H1 (cell line): Measurements from ENCODE around the gene MLLT6. TPM values are rescaled to one million over a fixed set of nuclear protein-coding genes. Genes with fewer than 3 reads are reported as not detected.
"Not testable (repeated sequence)": the region's sequence is repeated elsewhere in the genome, so short reads cannot be mapped to it uniquely, and the experiment has no call there.

Experiments
- CTCF ChIA-PET: fragments of 300-600 bp; sonication (Branson Sonifier 250); formaldehyde crosslinking; loops from one replicate; lab custom pipeline; 2021; ENCODE audit not compliant: partially characterized antibody; lab: Charles Lee
- POLR2A ChIA-PET: fragments of 300-600 bp; sonication (Branson Sonifier 250); formaldehyde crosslinking; loops from one replicate; lab custom pipeline; 2021; ENCODE audit warnings: inconsistent platforms; ENCODE audit not compliant: partially characterized antibody; lab: Charles Lee
- DNase-seq, 2 experiments: peaks; one replicate each; pipeline versions ENCODE4 v3.0.0 to v3.0.0-alpha.2; 2010 to 2022; ENCODE audit warnings: low spot score in 2 of 2, low read depth in 1 of 2, mixed read lengths in 1 of 2
- FAIRE-seq: peaks from 2 replicates; lab custom pipeline; 2011; peaks lifted over from hg19 to GRCh38; lab: Jason Lieb, UNC
- H2AFZ ChIP-seq: 2 replicates; pipeline ENCODE4 v1.8.1; 2012; ENCODE audit warnings: low read length, inconsistent platforms
- H2AK5ac ChIP-seq: 2 replicates; pipeline ENCODE4 v1.6.1; 2013; ENCODE audit warnings: low read depth, low read length
- H2BK120ac ChIP-seq: replicated peaks from 2 replicates; pipeline ENCODE3; 2013; ENCODE audit warnings: low read depth, low read length, inconsistent platforms
- H2BK12ac ChIP-seq: 2 replicates; pipeline ENCODE4 v1.6.1; 2013; ENCODE audit warnings: low read depth, low read length
- H2BK15ac ChIP-seq: 2 replicates; pipeline ENCODE4 v1.6.1; 2013; ENCODE audit warnings: low read length
- H2BK20ac ChIP-seq: 2 replicates; pipeline ENCODE4 v1.6.1; 2013; ENCODE audit warnings: low read length
- H2BK5ac ChIP-seq: 2 replicates; pipeline ENCODE4 v1.6.1; 2013; ENCODE audit warnings: low read depth, low read length
- H3K14ac ChIP-seq: 2 replicates; pipeline ENCODE4 v1.6.1; 2013; ENCODE audit warnings: inconsistent platforms; ENCODE audit not compliant: insufficient read length
- H3K18ac ChIP-seq: 2 replicates; pipeline ENCODE4 v1.6.1; 2013; ENCODE audit warnings: low read length; ENCODE audit errors: extremely low read depth
- H3K23ac ChIP-seq: 2 replicates; pipeline ENCODE4 v1.6.1; 2013; ENCODE audit warnings: inconsistent platforms; ENCODE audit not compliant: insufficient read length
- H3K23me2 ChIP-seq: 2 replicates; pipeline ENCODE4 v1.6.1; 2013; ENCODE audit warnings: low read depth, low read length
- H3K27ac ChIP-seq: 2 replicates; pipeline ENCODE4 v1.6.1; 2011; ENCODE audit warnings: low read depth, low read length, inconsistent platforms
- H3K27me3 ChIP-seq, 4 experiments: replicated peaks in 1 of 4; 1 replicate in 1 of 4; 2 replicates in 3 of 4; pipeline versions ENCODE4 v1.6.1 to v1.8.1; 2011 to 2013; ENCODE audit warnings: low read length in 3 of 4, mild to moderate bottlenecking in 3 of 4, inconsistent platforms in 2 of 4, mixed read lengths in 2 of 4, moderate library complexity in 1 of 4; ENCODE audit not compliant: control insufficient read depth in 3 of 4, insufficient read depth in 3 of 4; ENCODE audit errors: extremely low read depth in 1 of 4
- H3K36me3 ChIP-seq, 4 experiments: 2 replicates each; pipeline versions ENCODE4 v1.6.1 to v1.8.1; 2011 to 2013; ENCODE audit warnings: mild to moderate bottlenecking in 4 of 4, low read length in 3 of 4, moderate library complexity in 2 of 4, control low read depth in 1 of 4, inconsistent platforms in 1 of 4; ENCODE audit not compliant: insufficient read depth in 4 of 4, control insufficient read depth in 2 of 4
- H3K4ac ChIP-seq: replicated peaks from 2 replicates; pipeline ENCODE3; 2013; ENCODE audit warnings: low read length, low read depth, mixed read lengths, inconsistent platforms; ENCODE audit not compliant: insufficient read length
- H3K4me1 ChIP-seq, 4 experiments: replicated peaks in 1 of 4; 1 replicate in 1 of 4; 2 replicates in 3 of 4; pipeline versions ENCODE4 v1.6.1 to v1.8.1; 2011 to 2013; ENCODE audit warnings: low read length in 3 of 4, inconsistent platforms in 2 of 4, mixed read lengths in 1 of 4; ENCODE audit not compliant: insufficient read depth in 4 of 4, control insufficient read depth in 3 of 4
- H3K4me2 ChIP-seq, 2 experiments: 2 replicates each; pipeline versions ENCODE4 v1.6.1 to v1.8.1; 2011 to 2013; ENCODE audit warnings: low read depth in 2 of 2, low read length in 2 of 2, control low read depth in 1 of 2, inconsistent platforms in 1 of 2, mild to moderate bottlenecking in 1 of 2; ENCODE audit not compliant: insufficient read depth in 1 of 2
- H3K4me3 ChIP-seq, 4 experiments: fragments of 200-600, 300-600 bp in 1 of 4; sonication (generic), shearing (Covaris generic), sonication (Bioruptor Twin) in 1 of 4; 2 replicates each; pipeline versions ENCODE4 v1.5.1 to v1.8.1; 2011 to 2016; ENCODE audit warnings: low read length in 4 of 4, low read depth in 3 of 4, control low read depth in 2 of 4, inconsistent platforms in 2 of 4, mild to moderate bottlenecking in 2 of 4, mixed read lengths in 1 of 4, moderate library complexity in 1 of 4; ENCODE audit not compliant: insufficient read depth in 2 of 4; ENCODE audit errors: extremely low read depth in 1 of 4
- H3K56ac ChIP-seq: replicated peaks from 2 replicates; pipeline ENCODE3; 2013; ENCODE audit warnings: low read depth, mild to moderate bottlenecking, mixed read lengths, low read length, inconsistent platforms; ENCODE audit not compliant: insufficient read length
- H3K79me1 ChIP-seq: 2 replicates; pipeline ENCODE4 v1.6.1; 2013; ENCODE audit warnings: low read depth, low read length, control low read depth
- H3K79me2 ChIP-seq, 2 experiments: 2 replicates each; pipeline versions ENCODE4 v1.6.1 to v1.8.1; 2012 to 2013; ENCODE audit warnings: low read length in 2 of 2, mild to moderate bottlenecking in 2 of 2, inconsistent platforms in 1 of 2; ENCODE audit not compliant: insufficient read depth in 2 of 2, control insufficient read depth in 1 of 2
- H3K9ac ChIP-seq, 4 experiments: replicated peaks in 1 of 4; 1 replicate in 1 of 4; 2 replicates in 3 of 4; pipeline versions ENCODE4 v1.6.1 to v1.8.1; 2011 to 2013; ENCODE audit warnings: low read depth in 3 of 4, low read length in 3 of 4, control low read depth in 2 of 4, mild to moderate bottlenecking in 2 of 4, moderate library complexity in 2 of 4, inconsistent platforms in 1 of 4; ENCODE audit errors: extremely low read depth in 1 of 4
- H3K9me3 ChIP-seq, 2 experiments: 2 replicates each; pipeline versions ENCODE4 v1.6.1 to v1.8.1; 2012 to 2013; ENCODE audit warnings: mild to moderate bottlenecking in 2 of 2, moderate library complexity in 2 of 2, control low read depth in 1 of 2, inconsistent platforms in 1 of 2, low read depth in 1 of 2, low read length in 1 of 2, mixed read lengths in 1 of 2; ENCODE audit not compliant: insufficient read depth in 2 of 2
- H4K20me1 ChIP-seq, 2 experiments: replicated peaks in 1 of 2; 2 replicates each; pipeline versions ENCODE3 to v1.8.1; 2011 to 2013; ENCODE audit warnings: inconsistent platforms in 2 of 2, low read length in 2 of 2, mild to moderate bottlenecking in 1 of 2; ENCODE audit not compliant: insufficient read depth in 2 of 2, control insufficient read depth in 1 of 2
- H4K5ac ChIP-seq: 2 replicates; pipeline ENCODE4 v1.6.1; 2013; ENCODE audit warnings: low read length, low read depth, mixed read lengths, inconsistent platforms; ENCODE audit not compliant: insufficient read length
- H4K8ac ChIP-seq: 2 replicates; pipeline ENCODE4 v1.8.0; 2013; ENCODE audit warnings: mild to moderate bottlenecking, moderate library complexity, low read length, inconsistent platforms; ENCODE audit not compliant: insufficient read depth; ENCODE audit errors: extremely low read depth
- H4K91ac ChIP-seq: replicated peaks from 2 replicates; pipeline ENCODE3; 2013; ENCODE audit warnings: low read length, mixed read lengths, inconsistent platforms; ENCODE audit not compliant: insufficient read length
- WGBS, 2 experiments: shearing (Covaris generic) in 1 of 2; methylation state at CpG; one replicate each; pipeline versions ENCODE4 v1.1.6 to v1.1.7; 2013 to 2015; ENCODE audit warnings: low lambda C conversion rate in 2 of 2, mixed read lengths in 2 of 2, inconsistent platforms in 1 of 2, low coverage in 1 of 2, missing lambda C conversion rate in 1 of 2; ENCODE audit not compliant: insufficient replicate concordance in 2 of 2, insufficient coverage in 1 of 2, insufficient read length in 1 of 2; ENCODE audit errors: extremely low coverage in 1 of 2, missing lambda C conversion rate in 1 of 2; 5-methylcytosine and 5-hydroxymethylcytosine counted together
- polyA plus RNA-seq, 7 experiments: library from polyadenylated mRNA; depleted of rRNA in 3 of 7; stranded (reverse) in 5 of 7; unstranded in 2 of 7; fragments of >200 nt in 5 of 7; fragments of 200-250 nt in 2 of 7; gene quantifications; 1 replicate in 5 of 7; 2 replicates in 1 of 7; 4 replicates in 1 of 7; pipeline versions ENCODE4 v1.2.1 to v1.2.3, GENCODE V29; 2011 to 2013; ENCODE audit warnings: missing spikeins in 2 of 7, mixed read lengths in 2 of 7
- total RNA-seq: library from RNA; stranded (reverse); fragmentation: NEBNext Ultra II Directional; extraction: Animal tissue kit (Norgen Biotek cat#: 25700); gene quantifications from 2 replicates; pipeline ENCODE4 v1.2.1, GENCODE V29; 2021

The MLLT6 gene
- total and polyA plus RNA-seq, 2 of the 8 experiments (the other 6 are each of a cell fraction or from before 2014, with no cell fraction given): 6.5 to 8.0 TPM

DNA sequence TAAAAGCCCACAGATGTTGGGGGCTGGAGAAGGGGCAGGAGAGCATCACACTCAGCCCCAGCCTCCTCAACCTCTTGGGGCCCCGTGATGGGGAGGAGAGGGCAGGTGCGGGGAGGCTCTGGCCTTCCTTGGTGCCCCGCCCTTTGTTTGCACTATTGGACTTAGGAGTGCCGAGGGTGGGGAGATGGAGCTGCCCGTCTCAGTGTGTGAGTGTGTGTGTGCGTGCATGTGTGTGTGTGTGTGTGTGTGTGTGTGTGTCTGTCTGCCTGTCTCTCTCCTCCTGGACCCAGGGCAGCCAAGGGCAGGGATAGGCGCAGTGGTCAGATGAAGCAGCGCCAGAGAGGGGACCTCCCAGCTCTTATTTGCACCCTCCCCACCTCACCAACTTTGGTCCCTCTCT lies 21.1 kb downstream of the MLLT6 start:
- H3K4me3 ChIP-seq, H3K27ac ChIP-seq, H2AK5ac ChIP-seq, H3K18ac ChIP-seq, H3K4me2 ChIP-seq, H3K14ac ChIP-seq, H3K9ac ChIP-seq, H3K79me1 ChIP-seq, H3K56ac ChIP-seq, H2BK120ac ChIP-seq, H4K8ac ChIP-seq, H3K23ac ChIP-seq, H4K5ac ChIP-seq, H3K4ac ChIP-seq, FAIRE-seq, H3K36me3 ChIP-seq, H3K79me2 ChIP-seq, DNase-seq, H3K4me1 ChIP-seq, H2BK5ac ChIP-seq, H3K9me3 ChIP-seq, H2BK12ac ChIP-seq, H3K23me2 ChIP-seq, H2AFZ ChIP-seq, H2BK20ac ChIP-seq, H2BK15ac ChIP-seq, H4K20me1 ChIP-seq, H4K91ac ChIP-seq: not testable (repeated sequence)
- POLR2A ChIA-PET: interaction anchor here (0.6 to 7.0 kb wide), 2 partner anchors 19 to 128 kb away, joined by 3 to 40 read pairs; partner anchors contain the start of gene RPL23
- H3K27me3 ChIP-seq: peaks cover 0 to 21% (median 9%) of the 10 kb centered on the region in 4 experiments; a peak in 4 of 7 replicates
- CTCF ChIA-PET: interaction anchor here (1.2 kb wide), 1 partner anchor 15 kb away, joined by 3 read pairs; no protein-coding TSS in a partner anchor
- WGBS, 2 experiments: 85% methylated on average over 6 of the region's 8 CpGs; no CpG with 5 or more reads in 1 of the 2 experiments
